ENCODE measurements around the gene UVSSA.
"Not testable (repeated sequence)": the region's sequence is repeated elsewhere in the genome, so short reads cannot be mapped to it uniquely, and the experiment has no call there.

UVSSA gene

DNA sequence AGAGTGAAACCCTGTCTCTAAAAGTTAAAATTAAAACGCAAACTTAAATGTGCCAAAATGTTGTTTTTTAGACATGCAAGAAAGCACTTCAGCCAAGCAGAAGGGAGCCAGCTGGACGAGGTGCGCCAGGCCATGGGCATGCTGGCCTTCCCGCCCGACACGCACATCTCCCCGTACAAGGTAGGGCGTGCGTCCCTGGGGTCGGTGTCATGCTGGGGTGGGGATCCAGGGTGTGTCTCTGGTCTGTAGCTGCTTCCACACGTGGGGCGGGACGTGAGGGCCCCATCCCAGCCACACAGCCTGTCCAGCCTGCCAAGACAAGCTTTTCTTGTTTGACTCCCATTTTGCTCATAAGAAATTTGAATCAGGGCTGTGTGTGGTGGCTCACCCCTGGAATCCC, 14.3 kb upstream of the UVSSA start:
- no peak for DNase-seq

DNA sequence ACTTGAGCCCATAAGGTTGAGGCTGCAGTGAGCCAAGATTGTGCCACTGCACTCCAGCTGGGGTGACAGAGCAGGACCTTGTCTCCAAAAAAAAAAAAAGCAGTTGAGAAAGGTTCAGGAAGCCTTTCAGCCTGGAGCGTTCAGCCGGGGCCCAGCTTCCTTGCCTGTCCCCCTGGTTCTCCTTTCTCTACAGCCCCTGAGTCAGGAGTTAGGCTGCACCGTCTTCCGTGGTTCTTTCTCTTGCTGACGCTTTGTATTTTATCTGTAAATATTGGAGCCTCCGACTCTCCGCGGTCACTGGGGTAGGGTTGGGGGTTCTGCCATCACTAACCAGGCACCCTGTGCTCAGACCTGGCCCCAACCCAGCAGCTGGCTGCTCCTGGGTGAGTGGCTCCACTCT, 13.8 kb upstream of the UVSSA start:
- no peak for DNase-seq

- DNase-seq = not testable (repeated sequence)
Measured at GRCh38 chr4:1333851-1334578, 13.0 kb upstream of the UVSSA start.

- no peak for DNase-seq
Measured at GRCh38 chr4:1334579-1334895, 12.5 kb upstream of the UVSSA start.

DNA sequence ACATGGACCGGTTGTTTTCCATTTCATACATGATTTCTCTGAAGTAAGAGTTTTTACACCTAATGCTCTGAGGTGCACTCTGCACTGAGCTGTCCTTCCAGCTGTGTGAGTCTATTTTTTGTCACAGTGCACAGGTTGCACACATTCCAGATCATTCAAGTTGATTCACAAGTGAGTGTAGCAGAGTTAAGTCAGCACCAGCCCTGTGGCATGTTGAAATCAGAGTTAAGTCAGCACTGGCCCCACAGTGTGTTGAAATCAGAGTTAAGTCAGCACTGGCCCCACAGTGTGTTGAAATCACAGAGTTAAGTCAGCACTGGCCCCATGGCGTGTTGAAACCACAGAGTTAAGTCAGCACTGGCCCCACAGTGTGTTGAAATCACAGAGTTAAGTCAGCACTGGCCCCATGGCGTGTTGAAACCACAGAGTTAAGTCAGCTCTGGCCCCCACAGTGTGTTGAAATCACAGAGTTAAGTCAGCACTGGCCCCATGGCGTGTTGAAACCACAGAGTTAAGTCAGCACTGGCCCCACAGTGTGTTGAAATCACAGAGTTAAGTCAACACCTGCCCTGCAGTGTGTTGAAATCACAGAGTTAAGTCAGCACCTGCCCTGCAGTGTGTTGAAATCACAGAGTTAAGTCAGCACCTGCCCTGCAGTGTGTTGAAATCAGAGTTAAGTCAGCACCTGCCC, 11.7 kb upstream of the UVSSA start:
- not testable (repeated sequence) for DNase-seq

DNA sequence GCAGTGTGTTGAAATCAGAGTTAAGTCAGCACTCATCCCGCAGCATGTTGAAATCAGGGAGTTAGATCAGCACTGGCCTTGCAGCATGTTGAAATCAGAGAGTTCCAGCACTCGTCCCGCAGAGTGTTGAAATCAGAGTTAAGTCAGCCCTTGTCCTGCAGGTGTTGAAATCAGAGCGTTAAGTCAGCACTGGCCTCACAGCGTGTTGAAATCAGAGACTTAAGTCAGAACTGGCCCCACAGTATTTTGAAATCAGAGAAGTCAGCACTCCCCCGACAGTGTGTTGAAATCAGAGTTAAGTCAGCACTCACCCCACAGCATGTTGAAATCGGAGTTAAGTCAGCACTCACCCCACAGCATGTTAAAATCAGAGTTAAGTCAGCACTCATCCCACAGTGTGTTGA, 10.9 kb upstream of the UVSSA start:
- DNase-seq = no peak

DNA sequence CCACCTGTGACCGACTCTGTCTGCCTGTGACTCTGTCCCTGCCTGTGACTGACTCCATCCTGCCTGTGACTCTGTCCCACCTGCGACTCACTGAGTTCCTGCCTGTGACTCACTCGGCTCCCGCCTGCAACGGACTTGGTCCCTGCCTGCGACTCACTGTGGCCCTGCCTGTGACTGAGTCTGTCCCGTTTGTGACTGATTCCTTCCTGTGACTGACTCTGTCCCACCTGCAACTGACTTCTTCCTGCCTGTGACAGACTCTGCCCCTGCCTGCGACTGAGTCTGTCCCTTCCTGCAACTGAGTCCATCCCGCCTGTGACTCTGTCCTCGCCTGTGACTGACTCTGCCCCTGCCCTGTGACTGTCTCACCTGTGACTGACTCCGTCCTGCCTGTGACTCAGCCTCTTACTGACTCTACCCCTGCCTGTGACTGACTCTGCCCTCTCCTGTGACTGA, 9.6 kb upstream of the UVSSA start:
- DNase-seq = peak; percentile 81

DNA sequence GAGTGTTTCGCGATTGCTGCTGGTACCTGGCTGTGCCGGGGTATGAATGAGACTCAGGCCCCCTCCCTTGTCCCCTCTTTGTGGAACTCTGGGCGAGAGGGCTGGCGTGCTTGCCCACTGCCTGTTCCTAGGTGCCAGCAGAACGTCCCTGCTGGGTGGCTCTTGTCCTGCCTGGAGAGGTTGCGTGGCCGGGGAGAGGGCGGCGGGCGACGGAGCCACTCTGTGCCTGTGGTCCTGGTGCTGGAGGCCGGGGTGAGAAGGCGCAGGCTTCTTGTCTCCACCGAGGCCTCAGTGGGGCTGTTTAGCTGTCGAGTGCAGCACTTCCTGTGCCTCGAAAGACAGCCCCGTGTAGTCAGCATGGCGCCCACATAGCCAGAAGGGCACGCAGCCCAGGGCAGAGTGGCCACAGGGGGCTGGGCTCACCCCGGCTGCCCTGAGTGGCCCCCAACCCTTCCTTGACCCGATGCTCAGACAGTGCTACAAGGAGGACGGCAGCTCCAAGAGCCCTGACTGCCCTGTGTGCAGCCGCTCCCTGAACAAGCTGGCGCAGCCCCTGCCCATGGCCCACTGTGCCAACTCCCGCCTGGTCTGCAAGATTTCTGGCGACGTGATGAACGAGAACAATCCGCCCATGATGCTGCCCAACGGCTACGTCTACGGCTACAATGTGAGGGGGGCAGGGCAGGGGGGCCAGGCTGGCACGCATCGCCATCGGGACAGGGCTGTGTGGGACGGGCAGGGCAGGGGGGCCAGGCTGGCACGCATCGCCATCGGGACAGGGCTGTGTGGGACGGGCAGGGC, 8.9 kb upstream of the UVSSA start:
- DNase-seq = no peak

GRCh38 chr4:1338752-1339414, 8.1 kb upstream of the UVSSA start:
- DNase-seq = no peak

DNA sequence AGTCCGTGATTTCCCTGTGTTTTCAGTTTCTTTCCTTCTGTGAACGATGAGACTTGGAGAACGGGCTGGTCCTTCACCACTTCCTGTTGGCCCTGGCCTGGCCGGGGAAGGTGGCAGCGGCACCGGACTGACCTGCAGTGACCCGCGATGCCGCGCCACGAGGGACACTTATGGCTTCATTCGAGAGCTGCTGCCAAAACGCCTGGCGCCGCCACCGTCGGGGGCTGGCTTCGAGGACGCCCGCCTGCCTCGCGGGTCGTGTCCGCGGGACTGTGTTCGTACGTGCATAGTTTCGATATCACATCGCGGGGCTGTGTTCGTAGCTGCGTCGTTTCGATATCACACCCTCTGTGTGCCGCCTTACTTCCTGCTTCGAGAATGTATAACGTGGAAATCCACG, 7.5 kb upstream of the UVSSA start:
- no peak for DNase-seq

DNA sequence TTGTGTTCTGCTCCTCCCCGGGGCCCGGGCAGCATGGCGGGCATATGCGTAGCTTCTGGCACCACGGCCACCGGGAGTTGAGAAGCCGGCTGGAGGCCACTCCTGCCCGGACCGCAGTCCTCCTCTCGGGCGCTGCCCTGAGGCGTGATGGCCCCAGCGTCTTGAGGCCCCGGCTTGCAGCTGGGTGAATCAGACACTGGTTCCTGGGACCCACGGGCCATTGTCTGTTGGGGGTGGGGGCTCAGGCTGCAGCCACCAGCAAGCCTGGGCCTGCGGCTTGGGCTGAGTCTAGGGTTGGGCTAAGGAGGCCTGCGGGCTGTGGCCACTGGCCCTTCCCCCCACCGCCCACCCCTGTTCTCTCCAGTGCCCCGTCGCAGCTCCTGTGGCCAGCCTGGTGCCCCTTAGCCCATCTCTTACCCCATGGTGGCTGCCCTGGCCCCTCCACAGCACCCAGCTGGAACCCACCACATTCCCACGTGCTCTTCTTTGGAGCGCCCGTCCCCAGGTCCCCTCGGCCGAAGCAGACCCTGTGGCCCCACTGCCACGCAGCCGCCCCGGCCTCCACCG, 6.7 kb upstream of the UVSSA start:
- no peak for DNase-seq

DNA sequence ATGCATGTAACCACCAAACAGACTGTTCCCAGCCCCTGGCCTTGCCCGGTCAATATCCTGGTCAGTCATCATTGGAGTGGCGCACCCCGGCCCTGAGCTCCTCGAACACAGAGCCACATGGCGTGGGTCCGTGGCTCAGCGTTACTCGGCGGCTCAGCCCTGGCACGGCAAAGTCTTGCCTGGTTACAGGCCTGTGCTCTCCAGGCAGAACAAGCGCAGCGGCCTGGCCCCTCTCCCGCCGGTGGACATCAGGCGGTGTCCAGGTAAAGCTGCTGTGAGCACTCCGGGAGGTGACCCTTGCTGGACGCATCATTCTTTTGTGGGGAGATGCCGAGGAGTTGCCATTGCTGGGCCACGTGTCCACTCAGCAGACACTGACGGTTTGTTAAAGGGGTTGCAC, 6.1 kb upstream of the UVSSA start:
- no peak for DNase-seq

DNA sequence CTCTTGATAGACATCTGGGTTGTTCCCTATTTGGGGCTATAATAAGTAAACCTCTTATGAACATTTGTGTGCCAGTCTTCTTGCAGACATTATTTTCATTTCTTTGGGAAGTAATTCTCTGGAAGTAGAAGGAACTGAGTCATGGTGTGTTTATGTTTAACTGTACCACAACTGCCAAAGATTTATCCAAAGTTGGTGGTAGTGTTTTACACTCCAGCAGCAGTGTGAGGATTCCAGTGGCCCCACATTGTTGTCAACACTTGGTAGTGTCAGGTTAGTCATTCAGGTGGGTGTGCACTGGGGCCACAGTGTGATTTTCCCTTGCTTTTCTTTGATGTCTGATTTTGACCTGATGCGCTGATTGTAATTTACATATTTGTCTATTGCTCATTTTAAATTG, 5.0 kb upstream of the UVSSA start:
- DNase-seq = no peak

GRCh38 chr4:1344696-1345095, 2.3 kb upstream of the UVSSA start:
- no peak for DNase-seq

- DNase-seq = peak; percentile 62
Measured at GRCh38 chr4:1345903-1346780, 866 bp upstream of the UVSSA start.

DNA sequence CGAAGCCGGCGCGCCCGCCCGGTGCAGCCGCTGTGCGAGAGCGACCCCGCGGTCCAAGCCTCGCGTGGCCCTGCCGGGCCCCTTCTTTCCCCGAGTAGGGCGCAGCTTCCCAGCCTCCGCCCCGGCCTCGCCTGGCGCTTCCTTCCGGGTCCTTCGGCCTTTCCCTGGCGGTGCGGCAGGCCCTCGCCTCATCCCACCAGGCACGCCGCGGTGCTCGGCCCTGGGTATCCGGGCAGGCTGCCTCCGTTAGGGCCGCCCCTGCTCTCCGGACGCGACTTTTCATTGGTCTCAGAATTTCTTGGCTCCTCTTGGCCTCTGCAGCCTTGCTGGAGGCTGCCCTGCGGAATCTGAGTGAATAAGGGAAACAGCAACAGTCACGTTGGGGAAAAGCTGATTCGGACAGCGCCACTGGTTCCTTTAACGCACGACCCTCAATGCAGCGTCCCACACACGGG, 429 bp downstream of the UVSSA start:
- DNase-seq = peak; percentile 69

- no peak for DNase-seq
Measured at GRCh38 chr4:1348014-1348513, 1.1 kb downstream of the UVSSA start.

DNA sequence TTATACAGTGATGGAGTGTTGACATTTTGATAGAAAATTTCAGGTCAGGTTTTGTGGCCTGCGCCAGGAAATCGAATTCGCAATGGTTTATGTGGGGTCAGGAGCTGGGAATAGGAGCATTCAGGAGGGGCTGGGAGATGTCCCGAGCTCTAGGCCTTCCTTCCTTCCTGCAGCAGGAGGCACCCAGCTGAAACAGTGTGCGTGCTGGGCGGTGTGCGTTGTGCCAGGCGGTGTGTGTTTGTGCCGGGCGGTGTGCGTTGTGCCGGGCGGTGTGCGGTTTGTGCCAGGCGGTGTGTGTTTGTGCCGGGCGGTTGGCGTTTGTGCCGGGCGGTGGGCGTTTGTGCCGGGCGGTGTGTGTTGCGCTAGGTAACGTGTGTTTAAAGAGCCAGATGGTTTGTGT, 1.7 kb downstream of the UVSSA start:
- DNase-seq = no peak

- DNase-seq = no peak
Measured at GRCh38 chr4:1349359-1350168, 2.6 kb downstream of the UVSSA start.

- no peak for DNase-seq
Measured at GRCh38 chr4:1350169-1350520, 3.1 kb downstream of the UVSSA start.

Measured in stimulated activated CD8-positive, alpha-beta memory T cell treated with anti-CD3 and anti-CD28 coated beads, Interleukin-4, amount 100 ng/mL, for 48 hours (primary cell).